NOMO-1 treated with dmso at 0.1 percent for 144 hours (cell line): Measurements from ENCODE around the gene ABCA6.
"Not testable (repeated sequence)": the region's sequence is repeated elsewhere in the genome, so short reads cannot be mapped to it uniquely, and the experiment has no call there.

Experiments used
- DNase-seq: peaks from one replicate; lab custom pipeline; 2025; ENCODE audit not compliant: unreplicated experiment; lab: John Stamatoyannopoulos, UW

ABCA6 gene

GRCh38 chr17:69078864-69079263 lies 62.8 kb downstream of the ABCA6 start:
- DNase-seq: no peak

GRCh38 chr17:69075823-69076222 lies 65.9 kb downstream of the ABCA6 start:
- no peak for DNase-seq

GRCh38 chr17:69073392-69073791 lies 68.3 kb downstream of the ABCA6 start:
- not testable (repeated sequence) for DNase-seq

DNA sequence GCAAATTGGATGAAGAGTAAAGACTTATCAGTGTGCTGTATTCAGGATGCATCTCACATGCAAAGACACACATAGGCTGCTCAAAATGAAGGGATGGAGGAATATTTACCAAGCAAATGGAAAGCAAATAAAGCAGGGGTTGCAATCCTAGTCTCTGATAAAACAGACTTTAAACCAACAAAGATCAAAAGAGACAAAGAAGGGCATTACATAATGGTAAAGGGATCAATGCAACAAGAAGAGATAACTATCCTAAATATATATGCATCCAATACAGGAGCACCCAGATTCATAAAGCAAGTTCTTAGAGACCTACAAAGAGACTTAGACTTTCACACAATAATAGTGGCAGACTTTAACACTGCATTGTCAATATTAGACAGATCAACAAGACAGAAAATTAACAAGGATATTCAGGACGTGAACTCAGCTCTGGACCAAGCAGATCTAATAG lies 68.9 kb downstream of the ABCA6 start:
- not testable (repeated sequence) for DNase-seq

GRCh38 chr17:69071233-69071586 lies 70.5 kb downstream of the ABCA6 start:
- DNase-seq: not testable (repeated sequence)

- DNase-seq: not testable (repeated sequence)
These were observed 71.1 kb downstream of the ABCA6 start for GRCh38 chr17:69070378-69071232.

- DNase-seq: no peak
These were observed 72.4 kb downstream of the ABCA6 start for GRCh38 chr17:69069226-69069750.

DNA sequence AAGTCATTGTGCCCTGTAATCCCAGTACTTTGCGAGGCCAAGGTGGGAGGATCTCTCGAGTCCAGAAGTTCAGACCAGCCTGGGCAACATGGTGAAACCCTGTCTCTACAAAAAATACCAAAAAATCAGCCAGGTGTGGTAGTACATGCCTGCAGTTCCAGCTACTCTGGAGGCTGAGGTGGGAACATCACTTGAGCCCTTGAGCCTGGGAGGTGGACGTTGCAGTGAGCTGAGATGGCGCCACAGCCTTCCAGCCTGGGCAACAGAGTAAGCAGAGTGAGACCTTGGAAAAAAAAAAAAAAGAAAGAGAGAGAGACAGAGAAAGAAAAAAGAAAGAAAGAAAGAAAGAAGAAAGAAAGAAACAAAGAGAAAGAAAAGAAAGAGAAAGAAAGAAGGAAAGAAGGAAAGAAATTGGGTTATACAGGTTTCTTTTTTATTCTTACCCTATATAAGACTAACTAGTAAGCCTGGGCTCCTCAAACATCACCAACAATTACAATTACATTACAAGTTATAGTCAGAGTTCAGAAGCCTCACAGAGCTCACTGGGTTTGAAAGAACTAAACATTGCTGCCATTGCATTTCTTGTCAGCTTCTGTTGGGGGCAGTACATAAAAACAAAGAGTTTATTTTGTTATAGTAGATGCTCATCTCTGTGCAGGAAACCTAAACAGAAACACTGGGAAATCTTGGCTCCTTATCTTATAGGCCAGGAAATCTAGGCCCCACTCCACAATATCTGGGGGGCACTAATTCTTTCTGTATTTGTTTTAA lies 74.2 kb downstream of the ABCA6 start:
- DNase-seq: no peak

- DNase-seq: peak; percentile 55
These were observed 75.2 kb downstream of the ABCA6 start for GRCh38 chr17:69066482-69066881.

DNA sequence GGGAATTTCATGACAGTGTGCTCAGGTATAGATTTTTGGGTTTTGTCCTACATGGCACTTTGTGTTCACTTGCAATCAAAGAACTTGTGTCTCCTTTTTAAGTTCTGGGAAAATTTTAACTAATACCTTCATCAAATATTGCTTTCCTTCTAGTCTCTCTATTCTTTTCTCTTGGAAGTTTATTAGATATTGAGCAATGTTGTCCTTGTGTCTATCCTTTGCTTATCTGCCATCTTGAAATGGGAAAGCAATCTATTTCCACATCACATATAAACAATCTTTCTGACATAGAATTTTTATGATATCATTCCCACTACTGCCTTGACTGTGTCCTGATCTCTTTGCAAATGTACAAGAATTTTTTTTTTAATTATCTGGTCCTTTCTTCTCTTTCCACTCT lies 76.6 kb downstream of the ABCA6 start:
- DNase-seq: no peak

GRCh38 chr17:69064476-69064875 lies 77.2 kb downstream of the ABCA6 start:
- DNase-seq: peak; percentile 42

GRCh38 chr17:69064001-69064400 lies 77.7 kb downstream of the ABCA6 start:
- peak; percentile 61 for DNase-seq

- DNase-seq: no peak
These were observed 78.7 kb downstream of the ABCA6 start for GRCh38 chr17:69062860-69063581.

- DNase-seq: no peak
These were observed 79.8 kb downstream of the ABCA6 start for GRCh38 chr17:69061721-69062556.

- DNase-seq: no peak
These were observed 80.9 kb downstream of the ABCA6 start, which contains the start of gene ABCA9 for GRCh38 chr17:69060822-69061221. Gene ABCA9 (minus strand): TSS chr17:69060927. CDS start chr17:69051126, 9,801 bp downstream.

- no peak for DNase-seq
These were observed 82.1 kb downstream of the ABCA6 start for GRCh38 chr17:69059458-69060175.

DNA sequence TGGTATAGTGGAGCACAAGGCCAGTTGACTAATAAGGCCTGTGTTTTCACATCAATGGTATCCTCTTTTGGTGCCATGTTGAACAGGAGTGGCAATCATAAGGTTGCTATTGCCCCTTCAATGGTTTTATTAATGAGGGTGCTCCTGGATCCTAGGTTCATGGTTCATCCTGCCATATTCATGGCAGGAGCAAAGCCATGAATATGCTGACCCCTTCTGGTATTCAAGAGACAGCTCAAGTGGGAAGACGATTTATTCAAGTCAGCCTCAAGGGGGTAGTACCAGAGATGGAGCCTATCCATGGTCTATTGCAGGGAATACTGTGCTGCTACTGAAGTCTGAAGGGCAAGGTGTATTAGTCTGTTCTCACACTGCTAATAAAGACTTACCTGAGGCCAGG lies 83.5 kb downstream of the ABCA6 start:
- no peak for DNase-seq

DNA sequence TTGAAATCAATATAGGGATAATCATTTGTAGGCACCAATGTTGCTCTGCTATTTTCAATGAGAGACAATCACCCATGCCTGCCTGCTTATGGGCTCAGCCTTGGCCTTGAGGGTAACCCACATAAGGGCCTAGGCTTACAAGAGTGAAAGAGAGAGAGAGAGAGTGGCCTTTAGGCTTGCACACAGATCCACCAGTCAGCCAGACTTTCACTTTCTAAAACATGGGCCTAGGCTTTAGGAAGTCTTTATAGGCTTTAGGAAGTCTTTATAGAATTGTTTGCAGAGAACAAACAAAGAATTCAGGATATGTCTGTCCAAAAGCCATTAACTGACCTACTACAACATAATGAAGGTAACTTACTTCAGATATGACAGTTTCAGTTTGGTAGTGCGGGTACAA lies 84.4 kb downstream of the ABCA6 start:
- DNase-seq: no peak

DNA sequence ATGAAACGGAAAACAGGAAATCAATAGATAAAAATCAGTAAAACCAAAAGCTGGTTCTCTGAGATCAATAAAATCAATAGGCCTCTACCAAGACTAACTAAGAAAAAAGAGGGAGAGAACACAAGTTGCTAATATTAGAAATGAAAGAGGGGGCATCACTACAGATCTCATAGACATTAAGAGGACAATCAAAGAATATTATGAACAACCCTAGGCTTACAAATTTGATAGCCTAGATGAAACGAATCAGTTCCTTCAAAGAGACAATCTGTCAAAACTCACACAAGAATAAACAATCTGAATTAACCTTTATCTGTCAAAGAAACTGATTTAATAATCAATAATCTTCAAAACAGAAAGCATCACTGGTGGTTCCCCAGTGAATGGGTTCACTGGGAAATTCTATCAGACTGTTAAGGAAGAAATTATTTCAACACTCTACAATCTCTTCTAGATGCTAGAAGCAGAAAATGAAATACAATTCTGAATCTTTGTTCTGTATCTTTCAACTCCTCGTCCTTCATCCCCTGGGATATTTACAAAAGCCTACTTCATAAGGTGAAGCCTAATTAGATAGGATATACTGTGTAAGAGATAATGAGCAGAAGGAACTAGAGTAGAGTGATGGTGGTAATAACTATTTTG lies 85.4 kb downstream of the ABCA6 start:
- DNase-seq: no peak
